GM19193 (cell line): ENCODE measurements around the gene SLC66A2.

ENCODE experiments used
- POLR2A ChIP-seq: IDR thresholded peaks from 4 replicates; pipeline ENCODE4 v1.6.1; 2011; ENCODE audit not compliant: insufficient read depth, insufficient read length; ENCODE audit errors: extremely low read depth

Gene SLC66A2

DNA sequence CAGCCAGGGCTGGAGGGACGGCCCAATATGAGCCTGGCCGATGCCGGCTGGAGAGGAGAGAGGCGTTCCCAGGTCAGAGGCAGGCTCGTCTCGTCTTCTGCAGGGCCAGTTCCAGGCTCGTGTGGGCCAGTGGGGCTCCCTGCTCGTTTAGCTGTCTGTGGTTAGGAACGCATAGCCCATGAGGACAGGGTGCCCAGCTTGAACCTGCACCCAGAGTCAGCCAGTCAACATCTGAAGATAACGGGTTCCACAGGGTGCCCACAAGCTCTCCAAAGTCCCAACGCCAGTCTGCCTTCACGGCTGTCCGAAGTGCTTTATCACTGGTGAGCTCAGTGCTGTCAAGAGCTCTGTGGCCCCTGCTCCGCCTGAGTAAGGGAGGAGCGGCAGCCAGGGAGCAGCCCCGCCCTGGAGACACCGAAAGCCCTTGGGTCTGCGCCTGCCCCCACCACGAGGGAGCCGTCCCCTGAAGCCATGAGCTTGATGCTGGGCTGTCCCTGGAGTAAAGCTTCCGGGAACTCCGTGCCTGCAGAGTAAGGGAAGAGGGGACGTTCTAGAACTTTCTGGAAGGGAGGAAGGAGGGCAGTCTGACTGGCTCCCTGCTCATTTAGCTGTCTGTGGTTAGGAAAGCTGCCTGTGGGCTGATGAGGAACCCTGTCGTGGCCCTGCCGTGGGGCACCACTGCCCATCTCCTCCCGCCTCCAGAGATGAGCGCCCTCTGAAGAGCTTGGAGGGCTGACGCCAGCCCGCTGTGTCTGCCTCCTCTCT is 10.3 kb upstream of the SLC66A2 start:
- no peak for TF ChIP-seq POLR2A

GRCh38 chr18:79960921-79961526 is 9.6 kb upstream of the SLC66A2 start:
- no peak for TF ChIP-seq POLR2A

- no peak for TF ChIP-seq POLR2A
Measured at GRCh38 chr18:79958981-79959380, 7.5 kb upstream of the SLC66A2 start.

- no peak for TF ChIP-seq POLR2A
Measured at GRCh38 chr18:79956276-79956675, 4.8 kb upstream of the SLC66A2 start.

DNA sequence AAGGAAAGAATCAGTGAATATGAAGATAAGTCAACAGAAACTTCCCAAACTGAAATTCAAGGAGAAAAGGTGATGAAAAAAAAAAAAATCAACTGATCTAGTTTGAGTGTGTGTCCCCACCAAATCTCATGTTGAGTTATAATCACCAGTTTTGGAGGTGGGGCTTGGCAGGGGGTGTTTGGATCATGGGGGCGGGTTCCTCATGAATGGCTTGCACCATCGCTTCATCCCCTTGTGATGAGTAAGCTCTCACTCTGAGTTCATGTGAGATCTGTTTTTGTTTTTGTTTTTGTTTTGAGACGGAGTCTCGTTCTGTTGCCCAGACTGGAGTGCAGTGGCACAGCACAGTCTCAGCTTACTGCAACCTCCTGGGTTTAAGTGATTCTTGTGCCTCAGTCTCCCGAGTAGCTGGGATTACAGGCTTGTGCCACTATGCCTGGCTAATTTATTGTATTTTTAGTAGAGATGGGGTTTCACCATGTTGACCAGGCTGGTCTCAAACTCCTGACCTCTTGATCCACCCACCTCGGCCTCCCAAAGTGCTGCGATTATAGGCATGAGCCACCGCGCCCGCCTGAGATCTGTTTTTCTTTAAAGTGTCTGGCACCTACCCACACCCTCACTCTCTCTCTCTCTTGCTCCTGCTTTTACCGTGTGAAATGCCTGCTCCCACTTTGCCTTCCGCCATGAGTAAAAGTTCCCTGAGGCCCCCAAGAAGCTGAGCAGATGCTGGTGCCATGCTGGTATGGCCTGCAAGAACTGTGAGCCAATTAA is 4.0 kb upstream of the SLC66A2 start:
- TF ChIP-seq POLR2A, result no peak

DNA sequence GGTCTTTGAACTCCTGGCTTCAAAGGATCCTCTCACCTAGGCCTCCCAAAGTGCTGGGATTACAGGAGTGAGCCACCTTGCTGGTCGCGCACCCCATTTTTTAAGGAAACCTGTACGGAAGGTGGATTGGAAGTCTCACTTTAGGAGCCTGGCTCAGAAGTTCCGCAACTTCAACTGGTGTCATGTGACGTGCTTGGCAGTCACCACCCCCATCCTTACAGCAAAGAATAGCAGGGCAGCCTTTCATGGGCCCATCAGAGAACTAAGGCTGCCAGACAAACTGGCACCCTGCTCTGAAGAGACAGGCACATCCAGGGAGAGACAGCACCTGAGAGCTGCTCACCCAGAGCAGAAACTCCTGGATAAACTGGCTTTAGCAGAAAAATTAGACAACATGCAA is 3.3 kb upstream of the SLC66A2 start:
- TF ChIP-seq POLR2A, result no peak

DNA sequence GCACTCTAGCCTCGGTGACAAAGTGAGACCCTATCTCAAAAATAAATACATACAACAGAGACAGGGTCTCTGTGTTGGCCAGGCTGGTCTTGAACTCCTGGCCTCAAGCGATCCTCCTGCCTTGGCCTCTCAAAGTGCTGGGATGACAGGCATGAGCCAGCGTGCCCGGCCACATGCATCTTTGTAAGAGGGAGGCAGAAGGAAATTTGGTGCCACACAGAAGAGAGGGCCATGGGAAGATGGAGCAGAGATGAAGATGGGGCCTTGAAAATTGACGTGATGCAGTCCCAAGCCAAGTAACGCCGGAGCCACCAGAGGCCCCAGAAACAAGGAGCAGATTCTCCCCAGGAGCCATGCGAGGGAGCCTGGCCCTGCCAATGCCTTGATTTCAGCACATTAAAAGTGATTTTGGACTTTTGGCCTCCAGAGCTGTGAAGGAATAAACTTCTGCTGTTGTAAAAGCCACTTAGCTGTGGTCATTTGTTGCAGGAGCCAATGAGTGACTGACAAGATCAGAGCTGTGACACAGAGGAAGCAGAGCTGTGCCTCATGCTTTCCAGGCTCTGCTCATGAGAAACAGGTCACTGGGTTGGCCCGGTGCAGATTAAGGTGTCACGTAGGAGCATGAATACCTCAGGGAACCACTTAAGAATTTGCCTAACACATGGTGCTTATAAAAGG is 2.7 kb upstream of the SLC66A2 start:
- TF ChIP-seq POLR2A, result no peak

- no peak for TF ChIP-seq POLR2A
Measured at GRCh38 chr18:79952996-79953559, 1.6 kb upstream of the SLC66A2 start.

- no peak for TF ChIP-seq POLR2A
Measured at GRCh38 chr18:79952456-79952995, 1.1 kb upstream of the SLC66A2 start.

GRCh38 chr18:79950515-79951341 is 725 bp downstream of the SLC66A2 start:
- no peak for TF ChIP-seq POLR2A

DNA sequence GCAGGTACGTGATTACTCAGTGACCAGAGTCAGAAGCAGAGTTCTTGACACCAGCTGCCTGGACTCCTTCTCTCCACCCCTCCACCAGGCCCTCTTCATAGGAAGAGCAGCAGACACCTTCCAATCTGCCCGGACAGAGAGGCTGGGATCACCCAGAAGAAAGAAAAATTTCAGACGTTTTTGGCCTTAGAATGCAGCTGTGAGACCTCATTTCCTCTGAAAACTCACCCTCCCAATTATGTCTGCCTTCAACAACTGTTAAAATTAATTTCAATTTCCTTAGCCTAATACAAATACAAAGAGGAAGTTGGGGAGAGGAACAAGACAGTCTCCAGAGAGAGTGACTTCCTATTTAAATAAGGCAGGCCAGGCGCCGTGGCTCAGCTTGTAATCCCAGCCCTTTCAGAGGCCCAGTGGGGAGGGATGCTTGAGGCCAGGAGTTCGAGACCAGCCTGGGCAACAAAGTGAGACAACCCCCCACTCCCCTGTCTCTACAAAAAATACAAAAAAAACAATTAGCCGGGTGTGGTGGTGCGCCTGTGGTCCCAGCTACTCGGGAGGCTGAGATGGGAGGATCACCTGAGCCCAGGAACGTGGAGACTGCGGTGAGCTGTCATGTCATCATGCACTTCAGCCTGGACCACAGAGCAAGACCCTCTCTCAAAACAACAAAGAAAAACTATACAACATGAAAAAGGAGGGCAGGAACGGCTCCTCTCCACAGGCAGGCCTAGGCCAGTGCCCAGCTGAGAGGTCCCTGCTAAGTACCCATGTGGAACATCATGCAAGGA is 1.6 kb downstream of the SLC66A2 start:
- TF ChIP-seq POLR2A, result no peak

DNA sequence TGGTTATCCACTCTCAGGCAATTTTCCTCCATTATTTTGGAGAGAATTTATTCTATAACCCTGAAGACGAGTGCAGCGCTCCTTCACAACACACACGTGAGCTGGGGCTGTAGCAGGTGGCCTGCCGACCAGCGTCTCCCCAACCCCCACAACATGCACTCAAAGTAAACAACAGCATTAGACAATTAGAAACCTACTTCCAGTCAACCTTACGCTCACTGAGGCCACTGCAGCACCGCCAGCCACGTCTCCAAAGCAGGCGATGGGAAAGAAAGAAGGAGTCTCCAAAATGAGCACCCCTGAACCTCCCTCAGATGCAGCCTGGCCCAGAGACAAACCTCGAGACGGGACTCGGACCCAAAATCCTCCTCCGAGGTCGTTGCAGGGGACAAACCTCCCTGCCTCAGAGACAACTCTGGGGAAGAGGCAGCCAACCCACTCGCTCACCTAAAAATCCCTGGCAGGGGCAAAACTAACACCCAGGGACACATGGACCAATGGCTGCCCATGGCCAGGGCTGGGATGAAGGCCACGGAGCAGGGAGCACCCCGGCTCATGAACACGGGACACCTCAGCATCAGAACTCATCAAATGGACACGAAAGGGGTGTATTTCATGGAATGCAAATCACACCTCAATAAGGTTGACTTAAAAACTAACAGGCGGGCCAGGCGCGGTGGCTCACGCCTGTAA is 2.6 kb downstream of the SLC66A2 start:
- no peak for TF ChIP-seq POLR2A
